ENCODE data around the gene SGK1.

Gene SGK1

GRCh38 chr6:134317471-134318131 is at the start of gene SGK1:
SGK1 (minus strand) TSS chr6:134318112; CDS start chr6:134317460, 652 bp downstream.
- DNase-seq: peak; percentile 19 to 21

- no peak for DNase-seq
Observed at GRCh38 chr6:134363323-134364039, 45.6 kb upstream of the SGK1 start.

- DNase-seq: no peak
Observed at GRCh38 chr6:134361011-134361410, 43.1 kb upstream of the SGK1 start.

DNA sequence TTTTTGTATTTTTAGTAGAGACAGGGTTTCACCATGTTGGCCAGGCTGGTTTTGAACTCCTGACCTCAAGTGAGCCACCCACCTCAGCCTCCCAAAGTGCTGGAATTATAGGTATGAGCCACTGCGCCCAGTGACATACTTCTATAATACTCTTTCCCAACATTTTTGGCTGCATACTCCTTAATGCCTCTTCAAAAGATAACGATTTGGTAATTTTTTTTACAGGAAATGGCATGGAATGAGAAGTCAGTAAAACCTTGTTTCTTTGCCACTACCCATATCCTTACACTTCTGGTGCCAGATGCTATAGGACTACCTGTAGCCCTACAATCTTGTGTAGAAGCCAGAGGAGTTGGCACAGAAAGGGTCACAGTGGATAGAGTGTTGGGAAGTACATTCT is 41.4 kb upstream of the SGK1 start:
- no peak for DNase-seq

- DNase-seq: no peak
Observed at GRCh38 chr6:134358320-134358719, 40.4 kb upstream of the SGK1 start.

DNA sequence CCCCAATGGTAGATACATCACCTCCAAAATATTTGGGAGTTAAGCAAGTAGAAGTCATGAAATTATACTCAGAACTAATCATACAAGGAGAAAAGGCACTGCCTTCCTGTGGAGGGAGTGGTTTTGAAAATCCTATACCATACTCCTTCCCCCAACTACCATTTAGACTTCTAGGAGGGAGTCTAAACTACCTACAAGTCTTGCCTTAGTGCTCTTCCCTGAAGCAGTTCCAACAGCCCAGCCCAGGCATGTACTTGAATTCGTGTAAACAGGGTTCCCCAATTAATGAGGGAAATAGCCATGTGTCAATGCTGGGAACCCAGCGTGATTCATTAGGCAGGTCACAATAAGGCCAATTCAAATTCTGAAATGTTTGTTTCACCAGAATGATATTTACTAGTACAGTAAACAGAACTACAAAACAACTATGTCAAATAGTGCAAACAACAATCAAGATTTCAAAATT is 39.1 kb upstream of the SGK1 start:
- DNase-seq: no peak

DNA sequence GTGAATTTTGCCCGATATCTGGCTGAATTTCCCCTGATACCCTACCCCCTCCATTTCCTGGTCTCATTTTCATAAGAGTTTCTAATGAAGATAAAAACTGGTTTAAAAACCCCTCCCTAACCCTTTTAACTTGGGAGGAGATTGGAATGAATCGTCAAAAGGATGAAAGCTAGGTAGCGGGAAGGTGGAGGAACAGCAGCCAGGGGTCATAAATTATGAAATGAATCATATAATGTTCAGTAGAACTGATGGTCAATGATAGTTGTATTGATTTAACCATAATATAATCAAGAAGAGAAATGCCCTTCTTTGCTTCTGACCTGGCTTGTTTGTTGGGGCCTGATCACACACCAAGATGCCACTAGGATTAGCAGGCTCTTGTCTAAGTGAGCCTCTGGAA is 38.5 kb upstream of the SGK1 start:
- no peak for DNase-seq

DNA sequence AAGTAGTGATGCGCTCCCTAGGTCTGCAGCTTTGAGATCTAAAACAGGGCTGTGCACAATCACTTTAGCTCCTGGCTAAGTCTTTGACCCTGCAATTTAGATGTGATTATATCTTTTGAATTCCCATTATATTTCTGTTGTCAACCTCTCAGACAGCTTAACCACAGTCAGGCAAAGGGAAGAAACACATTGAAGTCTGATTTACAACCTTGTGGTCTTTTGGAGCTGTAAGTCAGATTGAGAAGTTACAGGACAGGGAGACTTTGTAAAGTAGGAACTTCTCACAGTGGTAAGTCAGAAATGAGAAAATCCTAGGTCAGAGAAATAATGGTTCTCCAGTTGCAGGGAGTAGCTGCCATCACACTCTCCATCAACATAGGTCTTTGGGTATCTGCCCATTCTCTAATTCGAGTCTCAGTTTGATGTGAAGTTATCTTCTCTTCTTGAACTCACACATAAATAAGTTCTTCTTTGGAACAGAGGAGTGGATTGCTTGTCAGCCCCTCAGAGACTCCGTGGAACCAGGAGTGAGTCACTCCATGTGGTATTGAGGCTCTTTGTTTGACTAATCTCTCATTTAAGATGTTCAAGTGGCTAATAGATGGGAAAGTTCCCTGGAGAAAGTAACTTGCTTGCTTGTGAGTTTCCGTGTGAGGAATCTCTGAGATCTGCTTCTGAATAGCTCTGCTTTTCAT is 35.0 kb upstream of the SGK1 start:
- DNase-seq: peak; percentile 5 to 13

DNA sequence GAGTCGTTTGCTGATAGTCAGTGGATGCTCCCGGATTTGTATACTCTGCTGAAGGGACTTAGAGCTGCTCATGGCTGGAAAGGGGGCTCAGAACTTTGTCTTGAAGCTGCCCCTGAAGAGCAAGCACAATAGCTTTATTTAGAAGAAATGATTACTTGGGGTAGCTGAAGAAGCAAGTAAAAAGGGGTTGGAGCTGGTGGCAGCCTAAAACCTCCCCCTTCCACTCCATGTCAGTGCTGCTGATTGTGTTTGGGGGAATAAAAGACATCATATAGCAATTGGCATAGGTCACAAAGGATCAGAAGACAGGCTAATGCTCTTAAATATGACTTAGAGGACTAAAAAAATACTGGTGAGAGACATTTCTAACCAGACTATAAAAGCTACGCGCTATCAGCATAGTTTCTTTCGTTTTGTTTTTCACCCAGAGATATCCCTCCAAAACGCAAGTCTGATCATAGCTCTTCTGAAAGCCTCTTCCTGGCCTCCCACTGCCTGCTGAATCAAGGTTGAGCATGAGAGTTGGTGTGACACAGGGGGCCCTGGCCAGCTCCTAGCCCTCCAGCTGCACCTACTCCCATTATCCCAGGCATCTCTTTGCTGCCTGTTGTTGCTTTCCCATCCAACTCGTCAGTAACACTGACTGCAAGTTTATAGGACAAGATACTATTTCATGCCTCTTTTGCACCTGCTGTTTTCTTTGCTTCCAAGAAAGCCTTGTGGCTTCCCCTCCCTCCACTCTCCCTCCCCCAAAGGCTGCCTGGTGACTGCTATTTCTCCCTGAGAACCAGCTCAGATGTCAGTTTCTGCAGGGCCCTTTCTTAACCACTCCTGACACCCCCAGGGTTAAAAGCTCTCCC is 33.9 kb upstream of the SGK1 start:
- DNase-seq: no peak

DNA sequence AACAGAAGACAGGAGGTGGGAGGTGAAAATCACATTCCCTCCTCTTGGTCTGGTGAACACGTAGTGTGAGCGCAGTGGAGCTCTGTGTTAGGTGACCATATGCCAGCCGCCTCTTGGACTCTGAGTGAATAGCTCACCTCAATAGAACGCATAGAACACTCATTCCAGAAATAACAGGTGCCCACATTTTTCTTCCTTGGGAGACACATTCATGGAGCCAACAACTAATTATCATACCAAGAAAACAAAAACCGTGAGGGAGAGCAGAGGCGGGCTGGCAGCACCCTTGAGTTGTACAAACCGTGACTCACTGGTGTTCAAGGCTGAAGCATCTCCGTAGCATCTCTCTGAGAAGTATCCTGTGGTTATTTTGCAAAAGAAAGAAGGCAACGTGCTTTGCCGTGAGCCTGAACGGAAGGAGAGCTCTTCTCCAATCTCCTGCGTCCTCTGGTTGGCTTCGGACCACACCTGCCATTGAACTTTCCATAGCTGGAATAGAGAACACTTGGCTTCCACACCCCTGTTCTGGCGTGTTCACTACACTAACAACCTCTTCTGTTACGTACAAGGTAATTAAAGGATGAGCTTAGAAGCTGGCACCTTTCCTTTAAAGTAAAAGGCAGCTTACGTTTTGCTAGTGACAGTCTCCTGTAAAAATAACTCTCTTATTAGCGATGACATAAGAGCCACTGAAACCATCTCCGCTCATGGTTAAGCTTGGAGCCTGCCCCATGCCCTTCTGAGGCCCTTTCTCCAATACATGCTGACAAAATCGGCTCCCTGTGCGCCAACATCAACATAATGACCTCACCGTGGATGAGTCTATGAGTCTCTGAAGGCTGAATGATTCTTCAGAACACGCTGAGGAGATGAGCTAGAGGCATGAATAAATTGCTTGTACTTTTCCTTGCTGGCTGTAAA is 30.2 kb upstream of the SGK1 start:
- no peak for DNase-seq

- DNase-seq: no peak
Observed at GRCh38 chr6:134346932-134347545, 29.1 kb upstream of the SGK1 start.

GRCh38 chr6:134345789-134346188 is 27.9 kb upstream of the SGK1 start:
- no peak for DNase-seq

GRCh38 chr6:134343066-134343465 is 25.2 kb upstream of the SGK1 start:
- no peak for DNase-seq

GRCh38 chr6:134341999-134342567 is 24.2 kb upstream of the SGK1 start:
- DNase-seq: no peak

GRCh38 chr6:134340179-134340975 is 22.5 kb upstream of the SGK1 start:
- DNase-seq: no peak

GRCh38 chr6:134339216-134339615 is 21.3 kb upstream of the SGK1 start:
- no peak for DNase-seq

- no peak for DNase-seq
Observed at GRCh38 chr6:134331256-134331655, 13.3 kb upstream of the SGK1 start.

DNA sequence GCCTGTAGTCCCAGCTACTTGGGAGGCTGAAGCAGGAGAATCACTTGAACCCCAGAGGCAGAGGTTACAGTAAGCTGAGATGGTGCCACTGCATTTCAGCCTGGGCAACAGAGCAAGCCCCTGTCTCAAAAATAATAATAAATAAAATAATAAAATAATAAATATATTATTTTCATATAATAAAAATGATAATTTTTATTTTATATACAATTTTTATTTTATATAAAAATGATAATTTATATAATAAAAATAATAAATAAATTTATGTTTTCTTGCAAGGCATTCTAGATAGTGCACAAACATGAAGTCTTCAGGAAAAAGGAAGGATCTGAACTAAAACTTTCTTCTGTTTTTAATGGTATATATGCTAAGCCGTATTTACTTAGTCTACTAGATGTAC is 12.6 kb upstream of the SGK1 start:
- no peak for DNase-seq

GRCh38 chr6:134328792-134329191 is 10.9 kb upstream of the SGK1 start:
- DNase-seq: no peak

GRCh38 chr6:134328138-134328537 is 10.2 kb upstream of the SGK1 start:
- DNase-seq: no peak

Measured in activated CD4-positive, alpha-beta T cell treated with anti-CD3 and anti-CD28 coated beads for 4 hours (primary cell).